Stimulated activated CD8-positive, alpha-beta memory T cell treated with anti-CD3 and anti-CD28 coated beads, Interleukin-15, amount 100 ng/mL, for 4 hours (primary cell): ENCODE measurements around the gene EFR3B.
"Not testable (repeated sequence)": the region's sequence is repeated elsewhere in the genome, so short reads cannot be mapped to it uniquely, and the experiment has no call there.

Experiments used
- DNase-seq, 2 donors: peaks; one replicate each; pipeline ENCODE4 v3.0.0-alpha.2; 2020; ENCODE audit warnings: low read depth in 2 of 2

Gene EFR3B, protein sequence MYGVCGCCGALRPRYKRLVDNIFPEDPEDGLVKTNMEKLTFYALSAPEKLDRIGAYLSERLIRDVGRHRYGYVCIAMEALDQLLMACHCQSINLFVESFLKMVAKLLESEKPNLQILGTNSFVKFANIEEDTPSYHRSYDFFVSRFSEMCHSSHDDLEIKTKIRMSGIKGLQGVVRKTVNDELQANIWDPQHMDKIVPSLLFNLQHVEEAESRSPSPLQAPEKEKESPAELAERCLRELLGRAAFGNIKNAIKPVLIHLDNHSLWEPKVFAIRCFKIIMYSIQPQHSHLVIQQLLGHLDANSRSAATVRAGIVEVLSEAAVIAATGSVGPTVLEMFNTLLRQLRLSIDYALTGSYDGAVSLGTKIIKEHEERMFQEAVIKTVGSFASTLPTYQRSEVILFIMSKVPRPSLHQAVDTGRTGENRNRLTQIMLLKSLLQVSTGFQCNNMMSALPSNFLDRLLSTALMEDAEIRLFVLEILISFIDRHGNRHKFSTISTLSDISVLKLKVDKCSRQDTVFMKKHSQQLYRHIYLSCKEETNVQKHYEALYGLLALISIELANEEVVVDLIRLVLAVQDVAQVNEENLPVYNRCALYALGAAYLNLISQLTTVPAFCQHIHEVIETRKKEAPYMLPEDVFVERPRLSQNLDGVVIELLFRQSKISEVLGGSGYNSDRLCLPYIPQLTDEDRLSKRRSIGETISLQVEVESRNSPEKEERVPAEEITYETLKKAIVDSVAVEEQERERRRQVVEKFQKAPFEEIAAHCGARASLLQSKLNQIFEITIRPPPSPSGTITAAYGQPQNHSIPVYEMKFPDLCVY

DNA sequence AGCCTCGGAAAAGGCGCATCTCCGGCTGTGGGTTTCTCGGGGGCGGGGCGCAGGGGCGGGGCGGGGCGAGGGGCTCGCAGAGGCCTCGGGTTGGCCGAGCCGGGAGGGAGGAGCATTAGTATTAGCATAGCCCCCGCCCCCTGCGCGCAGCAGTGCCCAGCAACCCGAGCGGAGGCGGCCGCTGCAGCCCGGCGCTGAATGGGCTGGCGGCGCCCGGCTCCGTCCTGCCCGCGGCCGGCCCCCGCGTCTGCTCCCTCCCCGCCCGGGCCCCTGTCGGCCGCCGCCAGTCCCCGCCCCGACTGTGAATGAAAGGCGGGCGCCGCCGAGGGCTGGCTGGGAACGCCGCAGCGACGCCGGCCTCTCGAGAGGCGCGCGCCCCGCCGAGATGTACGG is at the start of gene EFR3B:
Gene EFR3B, plus strand, starts transcription at position 149 of the 393 bp plus-strand sequence. Its CDS starts 237 bp downstream, at position 386.
- peak; percentile 75 to 76 for DNase-seq

DNA sequence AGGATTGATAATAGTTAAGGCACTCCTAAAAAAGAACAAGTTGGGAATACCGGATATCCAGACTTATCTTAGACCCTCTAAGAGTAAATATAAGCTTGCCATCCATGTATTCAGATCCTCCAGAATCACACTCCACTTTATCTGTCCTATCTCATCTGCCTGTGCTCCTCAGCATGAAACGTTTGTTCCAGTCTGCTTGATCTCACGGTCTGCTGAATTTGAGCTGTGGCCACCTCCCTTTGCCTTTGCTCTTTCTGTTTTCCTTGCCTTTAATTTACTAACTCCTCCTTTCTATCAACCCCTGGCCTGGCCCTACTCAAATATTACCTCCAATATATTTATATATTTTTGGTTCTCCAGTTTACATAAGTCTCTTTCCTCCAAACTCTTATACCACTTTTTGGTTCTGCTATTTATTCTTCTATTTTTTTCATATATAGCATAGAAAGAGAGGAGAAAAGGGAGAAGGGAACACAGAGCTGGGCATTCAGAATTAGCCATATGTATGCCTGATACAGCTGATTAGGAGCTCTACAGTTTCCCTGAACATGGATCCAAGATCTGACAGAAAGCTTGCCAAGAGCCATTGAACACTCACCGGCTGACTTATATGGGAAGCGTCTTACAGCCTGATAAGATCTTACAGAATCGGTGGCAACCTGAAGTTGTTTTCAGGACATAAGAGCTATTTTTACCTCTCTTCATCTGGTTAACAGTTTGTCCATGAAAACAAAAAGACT is 48.3 kb upstream of the EFR3B start:
- no peak for DNase-seq

DNA sequence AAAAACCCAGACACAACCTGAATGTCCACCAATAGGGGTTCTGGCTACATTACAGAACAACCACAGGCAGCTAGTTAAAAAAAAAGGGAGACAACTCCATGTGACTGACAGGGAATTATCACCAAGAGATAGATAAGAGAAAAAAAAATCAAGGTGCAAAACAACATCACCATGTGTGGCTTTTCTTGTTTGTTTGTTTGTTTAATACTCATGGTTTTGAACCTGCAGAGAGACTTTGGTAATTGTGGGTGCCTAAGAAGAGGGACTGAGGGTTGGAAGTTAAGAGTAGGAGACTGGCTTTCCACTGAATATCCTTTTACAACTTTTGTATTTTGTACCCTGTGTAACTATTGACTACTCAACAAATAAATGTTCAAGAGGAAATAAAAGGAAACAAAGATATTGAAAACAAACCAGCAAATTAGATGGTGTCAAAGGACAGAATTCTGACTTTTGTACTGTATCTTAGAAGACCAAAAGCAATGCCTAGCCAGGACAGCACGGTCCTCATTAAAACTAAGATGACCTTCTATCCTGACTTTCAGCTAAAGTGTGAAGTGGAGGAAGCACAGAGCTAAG is 47.6 kb upstream of the EFR3B start:
- no peak for DNase-seq

DNA sequence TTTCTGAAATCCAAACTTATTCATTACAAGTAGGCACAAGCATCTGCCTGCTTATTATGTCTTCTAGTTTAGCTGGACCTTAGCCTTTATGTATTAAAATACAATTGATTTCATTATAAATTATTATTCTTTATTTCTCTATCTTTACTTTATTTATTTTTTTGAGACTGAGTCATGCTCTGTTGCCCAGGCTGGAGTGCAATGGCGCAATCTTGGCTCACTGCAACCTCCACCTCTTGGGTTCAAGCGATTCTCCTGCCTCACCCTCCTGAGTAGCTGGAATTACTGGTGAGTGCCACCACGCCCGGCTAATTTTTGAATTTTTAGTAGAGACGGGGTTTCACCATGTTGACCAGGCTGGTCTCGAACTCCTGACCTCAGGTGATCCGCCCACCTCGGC is 42.8 kb upstream of the EFR3B start:
- not testable (repeated sequence) for DNase-seq

DNA sequence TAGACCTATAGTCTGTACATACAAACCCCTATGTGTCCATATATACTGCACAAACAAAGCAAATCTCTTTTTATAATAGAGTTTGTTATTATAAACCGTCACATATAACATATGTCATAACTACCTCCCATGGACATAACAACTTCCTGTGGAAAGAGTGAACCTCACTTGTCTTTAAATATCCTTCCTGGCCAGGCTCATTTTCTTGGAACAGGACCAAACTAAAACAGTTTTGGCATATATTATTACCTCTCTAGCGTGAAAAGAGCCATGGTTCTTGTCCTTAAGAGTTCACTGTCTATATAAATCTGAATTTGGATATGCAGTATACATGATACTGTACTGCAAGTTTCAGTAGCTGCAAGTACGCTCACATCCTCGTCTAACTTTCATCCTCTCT is 41.8 kb upstream of the EFR3B start:
- no peak for DNase-seq

DNA sequence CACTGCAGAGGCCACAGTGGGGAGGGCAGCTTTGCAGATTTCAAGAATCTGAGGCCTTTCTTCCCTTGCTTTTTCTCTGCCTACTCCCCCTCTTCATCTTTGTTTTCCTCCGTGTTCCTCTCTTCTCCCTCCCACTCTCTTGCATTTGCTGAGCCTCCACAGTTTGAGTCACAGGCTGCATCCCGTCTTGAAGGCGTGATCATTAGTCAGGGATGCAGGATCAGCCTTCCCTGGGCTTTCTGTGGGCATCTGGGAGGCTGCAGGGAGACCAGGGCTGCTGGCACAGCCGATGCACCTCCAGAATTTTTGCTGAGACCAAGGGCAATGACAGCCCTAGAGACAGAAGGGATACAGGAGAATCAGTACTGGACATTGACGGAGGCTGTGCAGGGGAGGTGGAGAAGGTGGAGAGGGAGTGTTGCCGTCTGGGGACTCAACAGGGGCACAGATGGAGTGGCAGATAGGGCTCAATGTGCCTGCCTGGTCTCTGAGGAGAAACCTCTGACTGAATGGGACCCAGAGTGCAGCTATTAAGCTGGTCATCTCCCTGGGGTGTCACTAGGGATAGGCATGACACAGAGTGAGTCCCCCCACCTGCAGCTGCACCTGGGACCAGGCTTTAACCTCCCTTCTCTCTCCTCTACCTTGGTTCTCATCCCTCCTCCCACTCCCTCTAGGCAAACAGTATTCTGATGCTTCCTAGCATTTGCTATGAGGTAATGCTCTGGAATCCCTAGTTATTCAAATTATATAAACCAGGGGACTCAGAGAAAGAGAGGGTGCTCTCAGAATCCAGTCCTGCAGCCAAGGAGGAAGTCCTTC is 41.2 kb upstream of the EFR3B start:
- DNase-seq: no peak

DNA sequence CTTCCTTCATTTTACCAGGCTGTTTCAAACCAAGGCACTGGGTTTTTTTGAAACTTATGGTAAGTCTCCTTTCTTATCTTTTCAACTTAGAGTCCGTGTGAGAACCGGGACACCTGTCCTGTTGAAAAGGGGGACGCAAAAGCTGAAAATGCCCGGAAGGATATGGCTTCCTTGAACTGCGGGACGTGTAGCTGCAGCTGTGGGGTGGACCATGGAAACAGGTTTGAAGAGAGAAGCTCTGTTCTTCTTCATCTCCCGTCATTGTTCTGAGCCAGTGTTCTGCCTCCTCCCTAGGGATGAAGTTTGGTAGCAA is 40.6 kb upstream of the EFR3B start:
- DNase-seq: no peak

DNA sequence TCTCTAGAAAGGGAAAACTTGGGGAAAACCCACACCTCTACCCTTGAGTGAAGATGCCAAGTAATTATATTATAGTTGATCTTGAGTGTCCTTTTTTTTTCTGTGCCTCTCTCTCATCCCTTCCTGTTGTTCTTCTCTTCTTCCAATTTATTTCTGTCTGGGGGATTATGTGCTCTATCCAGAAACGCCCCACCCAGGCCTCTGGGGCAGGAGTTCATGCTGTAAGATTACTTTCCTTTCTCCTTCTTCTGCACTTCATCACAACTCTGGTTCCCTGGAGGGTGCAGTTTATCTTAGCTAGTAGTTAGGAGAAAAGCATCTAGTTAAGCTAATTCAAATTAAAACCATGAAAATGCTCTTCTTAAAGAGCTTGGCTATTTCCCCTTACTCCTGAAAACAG is 39.8 kb upstream of the EFR3B start:
- no peak for DNase-seq

DNA sequence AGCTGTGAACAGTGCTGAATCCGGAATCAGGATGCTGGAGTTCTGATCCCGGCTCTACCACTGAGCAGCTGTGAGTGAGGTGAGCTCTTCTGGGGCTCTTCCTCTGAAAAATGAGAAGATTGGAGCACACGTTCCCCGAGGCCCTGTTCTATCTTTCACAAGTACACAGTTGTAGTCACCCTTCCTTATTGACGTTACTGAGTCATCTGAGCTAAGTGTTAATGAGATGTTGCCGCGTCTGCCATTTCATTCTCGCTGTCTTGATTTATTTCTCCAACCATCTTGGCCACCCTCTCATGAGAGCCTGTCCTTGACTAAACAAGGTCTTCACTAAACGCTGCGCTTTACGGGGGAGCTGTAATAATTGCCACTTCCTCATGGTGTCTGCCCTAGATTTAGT is 31.9 kb upstream of the EFR3B start:
- no peak for DNase-seq

DNA sequence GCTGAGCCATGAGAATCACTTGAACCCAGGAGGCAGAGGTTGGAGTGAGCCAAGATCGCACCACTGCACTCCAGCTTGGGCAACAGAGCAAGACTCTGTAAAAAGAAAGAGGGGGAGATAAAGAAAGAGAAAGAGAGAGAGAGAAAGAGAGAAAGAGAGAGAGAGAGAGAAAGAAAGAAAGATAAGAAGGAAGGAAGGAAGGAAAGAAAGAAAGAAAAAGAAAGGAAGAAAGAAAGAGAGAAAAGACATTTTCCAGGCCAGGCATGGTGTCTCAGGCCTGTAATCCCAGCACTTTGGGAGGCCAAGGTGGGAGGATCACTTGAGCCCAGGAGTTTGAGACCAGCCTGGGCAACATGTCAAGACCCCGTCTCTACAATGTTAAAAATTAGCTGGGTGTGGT is 30.5 kb upstream of the EFR3B start:
- not testable (repeated sequence) for DNase-seq

DNA sequence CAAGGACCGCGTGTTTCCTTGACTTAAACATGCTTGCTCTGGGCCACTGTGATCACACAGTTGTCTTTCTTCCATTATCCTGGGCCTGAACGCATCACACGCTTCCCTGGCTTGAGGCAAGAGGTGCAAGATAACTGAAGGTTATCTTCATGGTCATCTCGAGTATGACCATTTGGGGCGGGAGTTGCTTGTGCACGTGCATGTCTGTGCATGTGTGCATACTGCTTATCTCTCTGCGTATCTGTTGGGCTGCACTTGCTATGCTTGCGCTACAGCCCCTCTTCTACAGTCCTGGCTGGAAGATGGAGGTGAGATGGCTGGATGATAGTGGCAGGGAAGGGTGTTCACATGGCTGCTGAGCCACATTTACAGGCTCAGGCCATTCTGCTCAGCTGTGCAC is 27.2 kb upstream of the EFR3B start:
- DNase-seq: no peak

DNA sequence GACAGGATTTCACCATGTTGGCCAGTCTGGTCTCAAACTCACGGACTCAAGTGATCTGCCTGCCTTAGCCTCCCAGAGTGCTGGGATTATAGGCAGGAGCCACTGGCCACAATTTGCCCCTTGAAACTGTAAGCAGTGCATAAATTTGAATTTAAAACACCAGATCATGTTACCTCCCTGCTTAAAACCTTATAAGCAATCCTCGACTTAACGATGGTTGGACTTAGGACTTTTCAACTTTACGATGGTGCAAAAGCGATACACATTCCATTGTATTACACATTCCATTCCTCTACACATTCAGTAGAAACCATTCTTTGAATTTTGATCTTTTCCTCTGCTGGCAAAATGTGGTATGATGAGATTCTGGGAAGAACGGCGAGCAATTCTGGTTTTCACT is 23.2 kb upstream of the EFR3B start:
- no peak for DNase-seq

DNA sequence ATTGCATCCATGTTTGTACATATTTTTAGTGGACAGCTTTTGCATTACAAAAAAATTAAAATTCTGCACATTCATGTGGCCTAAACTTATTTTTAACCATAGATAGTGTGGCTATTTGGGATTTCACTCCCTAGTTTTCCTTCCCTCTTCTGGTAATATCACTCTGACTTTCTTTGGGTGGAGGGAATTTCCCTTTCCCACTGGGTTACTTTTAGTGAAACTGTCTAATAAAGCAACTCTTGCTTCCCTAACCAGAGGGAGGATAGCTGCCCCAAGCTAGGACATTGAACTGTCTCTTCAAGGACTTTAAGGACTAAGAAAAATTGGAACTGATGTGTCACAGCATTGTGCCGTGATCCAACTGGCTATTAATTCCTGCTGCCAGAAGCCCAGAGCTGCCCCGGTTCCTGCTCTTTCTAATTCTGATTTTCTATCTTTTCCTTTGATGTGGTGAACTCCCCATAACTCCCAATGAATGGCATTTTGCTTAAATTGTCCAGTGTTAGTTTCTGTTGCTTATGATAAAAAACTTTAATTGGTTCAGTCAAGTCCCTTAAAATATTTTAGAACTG is 20.0 kb upstream of the EFR3B start:
- no peak for DNase-seq

DNA sequence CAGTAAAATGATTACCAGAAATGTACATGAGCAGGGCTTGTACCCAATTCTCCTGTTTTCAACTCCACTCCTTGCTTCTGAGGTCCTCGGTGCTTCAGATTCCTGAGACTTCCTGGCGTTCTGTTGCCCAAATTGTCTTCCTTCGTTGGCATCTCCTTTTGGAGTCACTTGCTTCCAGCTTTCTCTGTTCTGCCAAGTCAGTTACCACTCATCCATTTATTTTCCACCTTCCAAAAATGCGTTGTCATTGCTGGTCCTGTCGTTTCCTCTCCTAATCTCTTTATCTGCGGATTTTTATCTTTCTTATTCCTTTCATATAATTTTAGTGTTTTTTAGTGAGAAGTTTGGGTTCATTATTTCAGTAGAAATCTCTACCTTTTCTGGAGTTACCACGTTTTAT is 18.5 kb upstream of the EFR3B start:
- DNase-seq: no peak

DNA sequence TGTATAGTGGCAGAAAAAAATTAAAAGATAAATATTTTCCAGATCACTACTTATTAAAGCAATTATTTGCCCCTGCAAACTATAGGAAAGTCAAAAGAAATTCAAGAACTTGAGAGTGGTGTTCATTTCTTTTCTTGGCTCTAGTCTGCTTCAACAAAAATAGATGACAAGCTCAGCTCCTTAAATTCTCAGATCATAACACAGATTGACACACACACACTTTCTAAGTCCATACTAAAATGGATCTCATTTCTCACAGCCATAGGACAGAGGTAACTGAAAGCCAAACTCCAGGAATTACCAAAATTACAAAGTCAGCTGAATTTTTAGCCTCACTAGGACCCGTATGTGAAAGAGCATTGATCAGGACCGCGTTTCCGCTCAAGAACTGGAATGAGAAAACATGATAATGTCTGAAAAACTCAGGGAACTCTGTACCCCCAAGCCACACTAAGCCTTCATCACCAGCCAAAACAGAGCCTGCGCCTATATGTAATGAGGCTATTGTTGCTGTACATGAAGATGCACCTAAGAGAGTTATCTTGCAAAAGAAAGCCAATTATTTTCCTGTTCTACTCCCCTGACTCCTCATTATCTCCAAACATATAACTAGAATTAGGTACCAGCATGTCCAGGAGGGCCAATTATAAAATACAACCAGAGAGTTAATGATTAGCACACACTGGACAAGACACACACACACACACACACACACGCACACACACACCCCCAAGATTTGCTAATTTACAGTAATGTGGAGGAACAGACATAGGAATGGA is 16.5 kb upstream of the EFR3B start:
- DNase-seq: no peak

DNA sequence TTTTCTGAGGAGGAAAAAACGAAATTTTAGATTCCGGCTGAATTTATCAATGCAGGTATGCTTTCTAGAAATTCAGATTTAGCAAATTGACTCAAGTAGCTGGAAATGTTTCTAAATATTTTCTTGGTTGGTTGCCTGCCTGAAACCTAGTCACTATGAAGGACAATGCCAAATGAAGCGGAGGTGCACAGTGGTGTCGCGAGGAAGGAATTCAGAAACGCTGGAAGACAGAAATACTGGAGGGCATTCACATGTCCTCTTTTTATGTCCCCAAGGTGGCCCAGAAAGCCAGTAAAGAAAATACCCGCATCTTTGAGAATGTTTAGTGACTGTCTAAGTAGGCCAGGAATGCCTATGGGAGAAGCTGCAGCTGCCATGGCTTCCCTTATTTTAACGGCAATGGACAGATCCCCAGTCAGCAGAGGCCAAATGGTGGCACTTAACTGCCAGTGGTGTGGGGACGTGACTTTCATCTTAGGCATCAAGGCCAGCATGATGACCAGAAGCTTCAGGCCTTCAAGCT is 15.8 kb upstream of the EFR3B start:
- no peak for DNase-seq

DNA sequence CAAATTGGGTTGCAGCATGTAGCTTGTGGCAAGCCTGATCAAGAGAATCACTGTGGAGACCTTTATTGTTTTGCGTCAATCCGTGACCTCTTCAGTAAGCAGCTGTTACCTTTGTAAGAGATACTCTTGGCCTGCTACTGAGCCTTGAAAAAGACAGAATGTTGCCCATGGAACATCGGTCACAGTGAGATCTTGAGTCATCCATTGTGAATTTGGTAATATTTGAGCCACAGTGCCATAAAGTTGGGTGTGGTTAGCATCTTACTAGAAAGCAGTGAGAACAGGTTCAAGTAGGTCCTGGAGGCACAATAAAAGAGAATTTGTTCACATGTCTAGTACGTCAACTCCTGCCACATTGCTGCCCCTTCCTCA is 12.7 kb upstream of the EFR3B start:
- no peak for DNase-seq

DNA sequence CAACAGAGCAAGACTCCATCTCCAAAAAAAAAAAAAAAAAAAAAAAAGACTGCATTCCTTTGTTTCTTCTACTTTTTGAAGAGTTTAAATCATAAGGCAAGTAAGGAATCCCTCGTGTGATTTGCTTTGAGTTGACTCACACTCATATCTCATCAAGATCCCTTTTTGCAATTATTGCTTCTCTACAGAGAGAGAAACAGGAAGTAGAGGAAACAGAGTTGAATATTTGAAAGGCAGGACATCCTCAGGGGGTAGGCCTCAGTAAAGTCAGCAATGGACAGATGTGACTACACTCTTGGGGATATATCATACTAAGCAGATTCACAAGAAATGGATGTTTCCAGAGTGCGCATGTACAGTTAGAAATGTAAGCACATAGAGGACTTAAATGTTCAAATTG is 11.2 kb upstream of the EFR3B start:
- DNase-seq: no peak

DNA sequence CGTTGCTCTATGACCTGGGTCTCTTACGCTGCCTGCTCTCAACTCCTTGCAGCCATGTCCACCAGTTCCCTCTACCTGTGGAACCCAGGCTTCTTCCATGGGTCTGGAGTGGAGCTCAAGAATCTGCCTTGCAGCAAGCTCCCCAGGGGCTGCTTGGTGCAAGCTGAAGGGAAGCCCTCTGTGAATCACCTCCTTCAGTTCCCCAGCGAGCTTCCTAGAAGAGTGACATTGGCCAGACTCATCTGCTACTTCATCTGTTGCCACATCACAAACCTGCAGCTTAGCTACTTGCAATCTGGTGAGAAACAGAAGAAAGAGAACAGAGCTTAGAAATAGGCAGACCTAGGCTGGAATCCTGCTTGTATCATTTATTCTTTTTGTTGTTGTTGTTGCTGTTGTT is 9.8 kb upstream of the EFR3B start:
- no peak for DNase-seq

DNA sequence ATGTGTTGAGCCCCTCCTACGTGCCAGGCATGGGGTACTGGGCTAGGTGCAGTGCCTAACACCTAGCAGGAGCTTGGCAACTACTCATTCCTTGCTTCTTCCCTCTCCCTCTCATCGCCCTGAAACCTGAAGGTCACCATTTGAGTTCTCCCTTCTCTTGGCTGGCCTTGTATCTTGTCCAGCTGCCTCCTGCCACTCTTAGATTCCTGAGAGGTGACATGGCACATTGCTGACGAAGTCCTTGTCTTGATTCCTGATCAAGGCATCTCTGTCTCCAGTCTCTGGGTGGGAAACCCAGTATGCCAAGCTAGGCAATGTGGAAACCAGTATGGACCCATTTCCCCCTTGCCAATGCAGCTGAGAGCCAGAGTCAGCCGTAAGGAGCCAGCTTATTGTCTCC is 9.0 kb upstream of the EFR3B start:
- DNase-seq: no peak
